HepG2 (cell line): ENCODE measurements around the gene CADPS2. TPM values are rescaled to one million over a fixed set of nuclear protein-coding genes. Genes with fewer than 3 reads are reported as not detected.

Experiments used
- ATAC-seq: fragments of 200-7000 bp; cut with Tn5 transposase; 3 replicates; pipeline ENCODE4 v1.9.1; 2020; ENCODE audit warnings: mild to moderate bottlenecking, moderate library complexity
- BruUV-seq: library from RNA; stranded (reverse); fragments of 400-500 nt; replicated peaks from 2 replicates; lab custom pipeline; 2021; lab: Mats Ljungman, UMichigan
- CTCF ChIA-PET: fragments of 300-600 bp; formaldehyde crosslinking; extraction: SDS; loops from one replicate; lab custom pipeline; 2021; ENCODE audit warnings: low total read pairs, inconsistent platforms, low intra/inter-chr PET ratio; lab: Yijun Ruan, JAX
- POLR2A ChIA-PET: fragments of 350-600 bp; sonication (Branson Sonifier 250); formaldehyde crosslinking; loops from one replicate; lab custom pipeline; 2020; ENCODE audit warnings: antibody characterized with exemption, inconsistent platforms; lab: Yijun Ruan, JAX
- DNase-seq: peaks from one replicate; pipeline ENCODE4 v3.0.0-alpha.2; 2015; ENCODE audit warnings: low spot score
- FAIRE-seq: peaks from 3 replicates; lab custom pipeline; 2011; peaks lifted over from hg19 to GRCh38; lab: Jason Lieb, UNC
- H2AFZ ChIP-seq: one replicate; pipeline ENCODE4 v1.6.1; 2011; ENCODE audit warnings: low read length, inconsistent platforms
- H3K27ac ChIP-seq: fragments of 300-600 bp; 3 replicates; pipeline ENCODE4 v1.8.0; 2011; ENCODE audit warnings: mixed run types, mild to moderate bottlenecking, mixed read lengths, low read length, inconsistent platforms; ENCODE audit not compliant: insufficient read depth; ENCODE audit errors: extremely low read length
- H3K27me3 ChIP-seq, 2 experiments: fragments of 200-600 bp in 1 of 2; 2 replicates in 1 of 2; 3 replicates in 1 of 2; pipeline versions ENCODE4 v1.6.0 to v1.8.0; 2011; ENCODE audit warnings: low read length in 2 of 2, mild to moderate bottlenecking in 2 of 2, moderate library complexity in 2 of 2, inconsistent platforms in 1 of 2; ENCODE audit not compliant: insufficient read depth in 2 of 2, control insufficient read depth in 1 of 2
- H3K36me3 ChIP-seq, 2 experiments: fragments of 200-600 bp in 1 of 2; replicated peaks in 1 of 2; 2 replicates in 1 of 2; 3 replicates in 1 of 2; pipeline versions ENCODE4 v1.5.1 to v1.8.0; 2011; ENCODE audit warnings: low read length in 2 of 2, inconsistent platforms in 1 of 2; ENCODE audit not compliant: insufficient read depth in 2 of 2, control insufficient read depth in 1 of 2
- H3K4me1 ChIP-seq: 2 replicates; pipeline ENCODE4 v1.5.1; 2012; ENCODE audit warnings: low read length, inconsistent platforms; ENCODE audit not compliant: insufficient read depth
- H3K4me2 ChIP-seq: 2 replicates; pipeline ENCODE4 v1.6.0; 2011; ENCODE audit warnings: low read depth, low read length, inconsistent platforms
- H3K4me3 ChIP-seq, 3 experiments: fragments of 200-600 bp in 1 of 3; sonication (generic), shearing (Covaris generic) in 1 of 3; replicated peaks in 1 of 3; 2 replicates each; pipeline ENCODE4 v1.5.1; 2011 to 2016; ENCODE audit warnings: low read length in 3 of 3, inconsistent platforms in 2 of 3, low read depth in 2 of 3, mild to moderate bottlenecking in 2 of 3, control low read depth in 1 of 3, mixed read lengths in 1 of 3; ENCODE audit not compliant: insufficient read depth in 1 of 3
- H3K79me2 ChIP-seq: one replicate; pipeline ENCODE4 v1.6.1; 2011; ENCODE audit warnings: low read length, inconsistent platforms; ENCODE audit not compliant: insufficient read depth
- H3K9ac ChIP-seq: 2 replicates; pipeline ENCODE4 v1.6.0; 2011; ENCODE audit warnings: mild to moderate bottlenecking, low read depth, low read length, inconsistent platforms; ENCODE audit not compliant: insufficient read depth
- H3K9me3 ChIP-seq: 2 replicates; pipeline ENCODE4 v1.5.1; 2012; ENCODE audit warnings: mild to moderate bottlenecking, low read length
- H4K20me1 ChIP-seq: 2 replicates; pipeline ENCODE4 v1.6.0; 2011; ENCODE audit warnings: inconsistent platforms, mild to moderate bottlenecking, low read length, moderate library complexity; ENCODE audit not compliant: insufficient read depth
- ARNT ChIP-seq: fragments of 450-650 bp; IDR thresholded peaks from 2 replicates; pipeline ENCODE4 v1.6.1; 2017
- GATA4 ChIP-seq: sonication (generic); IDR thresholded peaks from 2 replicates; pipeline ENCODE4 v1.6.1; 2016; ENCODE audit warnings: antibody characterized with exemption, low read depth, borderline replicate concordance
- HDAC2 ChIP-seq: sonication (generic); formaldehyde crosslinking; IDR thresholded peaks from 2 replicates; pipeline ENCODE4 v1.4.0; 2020; ENCODE audit warnings: missing genetic modification reagents
- ZFP90 ChIP-seq: sonication (generic); formaldehyde crosslinking; IDR thresholded peaks from 2 replicates; pipeline ENCODE4 v1.8.0; 2022; ENCODE audit warnings: missing genetic modification reagents, mild to moderate bottlenecking, inconsistent platforms, borderline replicate concordance
- ZNF354B ChIP-seq: sonication (generic); formaldehyde crosslinking; IDR thresholded peaks from 2 replicates; pipeline ENCODE4 v1.8.0; 2022; ENCODE audit warnings: mild to moderate bottlenecking, missing genetic modification reagents
- ZNF644 ChIP-seq: IDR thresholded peaks from 2 replicates; pipeline ENCODE4 v1.6.1; 2016; ENCODE audit warnings: low read depth
- ZNF788 ChIP-seq: sonication (generic); formaldehyde crosslinking; IDR thresholded peaks from 2 replicates; pipeline ENCODE4 v1.5.0; 2020; ENCODE audit warnings: mild to moderate bottlenecking, missing genetic modification reagents, borderline replicate concordance
- WGBS: methylation state at CpG from one replicate; pipeline ENCODE4 v1.1.6; 2017; ENCODE audit warnings: low lambda C conversion rate; 5-methylcytosine and 5-hydroxymethylcytosine counted together
- in situ Hi-C: cut with HindIII; loops from 2 replicates; pipeline ENCODE4 v1.10.0; 2017; ENCODE audit warnings: low pct_unique_long_range_greater_than_20kb; ENCODE audit not compliant: extremely low pct_ligation_motif_present
- intact Hi-C: fragments of 100-400 bp; cut with micrococcal nuclease; formaldehyde crosslinking; loops from one replicate; pipeline ENCODE4 v1.10.0; 2022; ENCODE audit not compliant: unreplicated experiment
- polyA plus RNA-seq, 8 experiments: library from polyadenylated mRNA; depleted of rRNA in 3 of 8; stranded (reverse) in 7 of 8; unstranded in 1 of 8; fragments of >200 nt; fragmentation: Illumina TruSeq in 4 of 8; extraction: Trizol in 4 of 8; gene quantifications; 2 replicates each; pipeline versions ENCODE4 v1.2.1 to v1.2.3, GENCODE V29; 2011 to 2016; ENCODE audit warnings: low read depth in 4 of 8, missing spikeins in 1 of 8, mixed read lengths in 1 of 8; ENCODE audit not compliant: insufficient read depth in 1 of 8
- total RNA-seq, 5 experiments: library from RNA; depleted of rRNA; stranded (reverse); fragments of >200 nt; fragmentation: Illumina TruSeq; extraction: Trizol; gene quantifications; 2 replicates each; pipeline ENCODE4 v1.2.3, GENCODE V29; 2016; ENCODE audit warnings: low read depth in 1 of 5
- TF ChIP-seq, protein P1 (sequence below): sonication (generic); formaldehyde crosslinking; IDR thresholded peaks from 2 replicates; pipeline ENCODE4 v1.8.1; 2023; ENCODE audit warnings: mild to moderate bottlenecking, inconsistent platforms, moderate library complexity, missing genetic modification reagents, borderline replicate concordance

The CADPS2 gene
- total and polyA plus RNA-seq, 2 of the 13 experiments (the other 11 are each of a cell fraction or from before 2014, with no cell fraction given), result 17.6 to 43.8 TPM

DNA sequence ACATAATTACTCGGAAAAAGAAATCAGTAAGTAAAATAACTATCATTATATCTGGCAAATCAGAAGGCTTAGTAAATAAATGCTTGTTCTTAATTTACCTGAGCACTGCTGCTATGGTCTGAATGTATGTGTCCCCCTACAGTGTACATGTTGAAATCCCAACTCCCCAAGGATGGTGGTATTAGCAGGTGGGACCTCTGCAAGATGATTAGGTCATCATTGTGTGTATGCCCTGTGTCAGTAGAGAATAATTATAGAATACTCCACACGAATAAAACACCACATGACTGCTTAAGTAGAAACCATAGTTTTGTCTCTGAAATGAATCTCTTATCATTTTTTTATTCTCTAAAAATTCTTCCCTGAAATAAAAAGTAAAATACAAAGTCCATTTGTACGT lies 289.0 kb downstream of the CADPS2 start:
- no peaks in the 10 kb centered on the region for H3K36me3 ChIP-seq
- no TSS peak for BruUV-seq
- no peaks in the 10 kb centered on the region for H3K27me3 ChIP-seq
- H3K79me2 ChIP-seq, result no peaks in the 10 kb centered on the region
- FAIRE-seq (no peak), ATAC-seq (no peak), DNase-seq (no peak)
- H4K20me1 ChIP-seq, result no peaks in the 10 kb centered on the region
- H3K27ac ChIP-seq, result no peak overlapping the region
- no peak overlapping the region for H3K9ac ChIP-seq
- in situ Hi-C loops (no loop called here), intact Hi-C loops (no loop called here)
- peaks cover 12% of the 10 kb centered on the region for H3K4me1 ChIP-seq
- H3K4me2 ChIP-seq, result no peak overlapping the region
- ChIA-PET CTCF (no interaction called here), POLR2A (no interaction called here)
- no peaks in the 10 kb centered on the region for H3K9me3 ChIP-seq
- no peak overlapping the region for H3K4me3 ChIP-seq
- 93% methylated on average over 3 of the region's 3 CpGs for WGBS
- TF ChIP-seq, protein P1, sequence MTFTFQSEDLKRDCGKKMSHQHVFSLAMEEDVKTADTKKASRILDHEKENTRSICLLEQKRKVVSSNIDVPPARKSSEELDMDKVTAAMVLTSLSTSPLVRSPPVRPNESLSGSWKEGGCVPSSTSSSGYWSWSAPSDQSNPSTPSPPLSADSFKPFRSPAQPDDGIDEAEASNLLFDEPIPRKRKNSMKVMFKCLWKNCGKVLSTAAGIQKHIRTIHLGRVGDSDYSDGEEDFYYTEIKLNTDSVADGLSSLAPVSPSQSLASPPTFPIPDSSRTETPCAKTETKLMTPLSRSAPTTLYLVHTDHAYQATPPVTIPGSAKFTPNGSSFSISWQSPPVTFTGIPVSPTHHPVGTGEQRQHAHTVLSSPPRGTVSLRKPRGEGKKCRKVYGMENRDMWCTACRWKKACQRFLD (CRISPR knock-in tag), result no peak
- TF ChIP-seq, all 625 proteins: peak for 0
- no peak overlapping the region for H2AFZ ChIP-seq

DNA sequence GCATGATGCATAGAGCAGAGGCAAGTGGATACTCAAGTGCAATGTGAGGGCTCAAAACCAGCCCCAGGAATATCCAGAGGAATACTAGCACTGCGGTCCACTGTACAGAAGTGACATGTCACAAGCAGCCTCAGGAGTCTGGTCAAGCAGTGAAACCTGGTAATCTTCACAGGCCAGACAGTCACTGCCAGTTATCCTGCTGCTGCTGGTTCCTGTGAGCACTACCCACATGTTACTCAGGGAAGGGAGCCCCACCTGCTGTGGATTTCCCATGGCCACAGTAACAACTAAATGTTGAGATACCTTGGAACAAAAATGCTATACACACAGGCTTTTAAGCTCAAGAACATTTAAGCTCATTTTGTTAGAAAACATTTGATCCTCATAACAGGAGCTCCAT lies 290.4 kb downstream of the CADPS2 start:
- no peak for TF ChIP-seq ZNF788 (CRISPR knock-in tag)
- TF ChIP-seq GATA4, result no peak
- no peak for TF ChIP-seq ARNT
- TF ChIP-seq ZFP90 (CRISPR knock-in tag), result no peak
- no peak for TF ChIP-seq HDAC2 (CRISPR knock-in tag)
- no peak for TF ChIP-seq ZNF644 (CRISPR knock-in tag)
- no peak for TF ChIP-seq ZNF354B (CRISPR knock-in tag)
- TF ChIP-seq, all 625 proteins: peak for 0
- Histone ChIP-seq H3K4me3 (no peak overlapping the region), H3K36me3 (no peaks in the 10 kb centered on the region), H3K4me2 (no peak overlapping the region), H3K79me2 (no peaks in the 10 kb centered on the region), H3K4me1 (peaks cover 10% of the 10 kb centered on the region), H3K27me3 (no peaks in the 10 kb centered on the region), H3K9ac (no peak overlapping the region), H4K20me1 (no peaks in the 10 kb centered on the region), H2AFZ (no peak overlapping the region), H3K9me3 (no peaks in the 10 kb centered on the region), H3K27ac (no peak overlapping the region)
- ATAC-seq (no peak), FAIRE-seq (no peak), DNase-seq (no peak)
- POLR2A ChIA-PET, result no interaction called here
- WGBS, result 100% methylated on average over 1 of the region's 1 CpG
- no TSS peak for BruUV-seq
- CTCF ChIA-PET, result no interaction called here
- in situ Hi-C loops, result no loop called here
- intact Hi-C loops, result no loop called here
